ENCODE data around the gene TBC1D13. TPM values are rescaled to one million over a fixed set of nuclear protein-coding genes. Genes with fewer than 3 reads are reported as not detected.

TBC1D13 gene
- total and polyA plus RNA-seq, 2 of the 13 experiments (the other 11 are each of a cell fraction or from before 2014, with no cell fraction given), result 17.9 to 19.7 TPM

- TF ChIP-seq ARID5B (CRISPR knock-in tag; IDR thresholded peaks at IDR 0.05), result 0 out of 2 replicates have a peak, but pooled peaks have one; percentile 11
- TF ChIP-seq, protein P1, sequence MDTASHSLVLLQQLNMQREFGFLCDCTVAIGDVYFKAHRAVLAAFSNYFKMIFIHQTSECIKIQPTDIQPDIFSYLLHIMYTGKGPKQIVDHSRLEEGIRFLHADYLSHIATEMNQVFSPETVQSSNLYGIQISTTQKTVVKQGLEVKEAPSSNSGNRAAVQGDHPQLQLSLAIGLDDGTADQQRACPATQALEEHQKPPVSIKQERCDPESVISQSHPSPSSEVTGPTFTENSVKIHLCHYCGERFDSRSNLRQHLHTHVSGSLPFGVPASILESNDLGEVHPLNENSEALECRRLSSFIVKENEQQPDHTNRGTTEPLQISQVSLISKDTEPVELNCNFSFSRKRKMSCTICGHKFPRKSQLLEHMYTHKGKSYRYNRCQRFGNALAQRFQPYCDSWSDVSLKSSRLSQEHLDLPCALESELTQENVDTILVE (CRISPR knock-in tag; IDR thresholded peaks at IDR 0.05), result no peak
- no peak for TF ChIP-seq NFRKB (IDR thresholded peaks at IDR 0.05)
- no peak for TF ChIP-seq ZNF556 (CRISPR knock-in tag; IDR thresholded peaks at IDR 0.05; ENCODE audit: borderline replicate concordance)
- TF ChIP-seq ARNTL (CRISPR knock-in tag; IDR thresholded peaks at IDR 0.05), result no peak
- no peak for TF ChIP-seq RAD51 (IDR thresholded peaks at IDR 0.05; ENCODE audit: borderline replicate concordance)
- TF ChIP-seq CREB1 (IDR thresholded peaks at IDR 0.05), result no peak
- no peak for TF ChIP-seq CREB1 (CRISPR knock-in tag; IDR thresholded peaks at IDR 0.05)
- TF ChIP-seq GATA4 (IDR thresholded peaks at IDR 0.05; ENCODE audit: borderline replicate concordance, low read depth), result no peak
- no peak for TF ChIP-seq ZFP82 (CRISPR knock-in tag; IDR thresholded peaks at IDR 0.05; ENCODE audit: borderline replicate concordance)
- no peak for TF ChIP-seq JUN (CRISPR knock-in tag; IDR thresholded peaks at IDR 0.05)
- no peak; the same call in 1 of the 2 replicates for TF ChIP-seq MAF1 (CRISPR knock-in tag; IDR thresholded peaks at IDR 0.05; ENCODE audit: borderline replicate concordance)
- no peak for TF ChIP-seq ZNF207 (IDR thresholded peaks at IDR 0.05; ENCODE audit: borderline replicate concordance)
- no peak for TF ChIP-seq ZNF639 (CRISPR knock-in tag; conservative IDR thresholded peaks at IDR 0.05)
- TF ChIP-seq ZFP36L2 (CRISPR knock-in tag; IDR thresholded peaks at IDR 0.05), result no peak
- no peak for TF ChIP-seq HDAC2 (CRISPR knock-in tag; IDR thresholded peaks at IDR 0.05)
- TF ChIP-seq MTF2 (CRISPR knock-in tag; IDR thresholded peaks at IDR 0.05; ENCODE audit: borderline replicate concordance), result no peak
- TF ChIP-seq RORA (CRISPR knock-in tag; IDR thresholded peaks at IDR 0.05), result no peak
- no peak for TF ChIP-seq ZNF724P (CRISPR knock-in tag; IDR thresholded peaks at IDR 0.05; ENCODE audit: borderline replicate concordance)
- TF ChIP-seq TARDBP (CRISPR knock-in tag; IDR thresholded peaks at IDR 0.05), result no peak
These were observed 32.0 kb downstream of the TBC1D13 start (continued) for GRCh38 chr9:128818839-128819715.
